H7 (cell line): Measurements from ENCODE around the gene HYCC2. TPM values are rescaled to one million over a fixed set of nuclear protein-coding genes. Genes with fewer than 3 reads are reported as not detected.
"Not testable (repeated sequence)": the region's sequence is repeated elsewhere in the genome, so short reads cannot be mapped to it uniquely, and the experiment has no call there.

ENCODE experiments used
- DNase-seq: peaks from one replicate; pipeline ENCODE4 v3.0.0; 2012
- H3K27me3 ChIP-seq: 2 replicates; pipeline ENCODE4 v1.6.0; 2011; ENCODE audit warnings: mild to moderate bottlenecking, low read length; ENCODE audit not compliant: control insufficient read depth, insufficient read depth
- H3K36me3 ChIP-seq: replicated peaks from 2 replicates; pipeline ENCODE4 v1.5.1; 2011; ENCODE audit warnings: low read length; ENCODE audit not compliant: control insufficient read depth, insufficient read depth
- H3K4me3 ChIP-seq: 2 replicates; pipeline ENCODE4 v1.5.1; 2011; ENCODE audit warnings: low read depth, mild to moderate bottlenecking, control low read depth, low read length, moderate library complexity; ENCODE audit not compliant: insufficient read depth
- total RNA-seq: library from RNA; depleted of rRNA; stranded (reverse); fragments of >200 nt; shearing (Covaris generic); gene quantifications from 2 replicates; pipeline ENCODE4 v1.2.3, GENCODE V29; 2014

The HYCC2 gene
- total RNA-seq, 1 experiment from 2014 or later, result 5.7 TPM

DNA sequence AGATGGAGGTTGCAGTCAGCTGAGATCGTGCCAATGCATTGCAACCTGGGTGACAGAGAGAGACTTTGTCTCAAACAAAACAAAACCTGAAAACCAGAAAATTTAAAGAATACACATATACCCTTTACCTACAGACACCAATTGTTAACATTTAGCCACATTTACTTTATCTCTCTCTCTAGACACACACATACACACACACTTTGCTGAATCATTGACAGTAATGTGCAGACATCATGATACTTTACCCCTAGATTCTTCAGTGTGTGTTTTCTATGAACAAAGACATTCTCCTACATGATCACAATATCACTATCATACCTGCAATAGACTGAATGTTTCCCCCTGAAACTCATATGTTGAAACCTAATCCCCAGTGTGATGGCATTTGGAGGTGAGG is 34.3 kb upstream of the HYCC2 start:
- H3K36me3 ChIP-seq, result no peaks in the 10 kb centered on the region
- no peak for DNase-seq
- no peaks in the 10 kb centered on the region for H3K27me3 ChIP-seq
- no peak overlapping the region for H3K4me3 ChIP-seq

GRCh38 chr2:201100497-201100896 is 29.0 kb upstream of the HYCC2 start:
- no peak overlapping the region for H3K4me3 ChIP-seq
- H3K27me3 ChIP-seq, result no peaks in the 10 kb centered on the region
- no peaks in the 10 kb centered on the region for H3K36me3 ChIP-seq
- no peak for DNase-seq

- no peaks in the 10 kb centered on the region for H3K27me3 ChIP-seq
- no peak overlapping the region for H3K4me3 ChIP-seq
- H3K36me3 ChIP-seq, result no peaks in the 10 kb centered on the region
- DNase-seq, result no peak
Observed at GRCh38 chr2:201093573-201093972, 22.1 kb upstream of the HYCC2 start.

DNA sequence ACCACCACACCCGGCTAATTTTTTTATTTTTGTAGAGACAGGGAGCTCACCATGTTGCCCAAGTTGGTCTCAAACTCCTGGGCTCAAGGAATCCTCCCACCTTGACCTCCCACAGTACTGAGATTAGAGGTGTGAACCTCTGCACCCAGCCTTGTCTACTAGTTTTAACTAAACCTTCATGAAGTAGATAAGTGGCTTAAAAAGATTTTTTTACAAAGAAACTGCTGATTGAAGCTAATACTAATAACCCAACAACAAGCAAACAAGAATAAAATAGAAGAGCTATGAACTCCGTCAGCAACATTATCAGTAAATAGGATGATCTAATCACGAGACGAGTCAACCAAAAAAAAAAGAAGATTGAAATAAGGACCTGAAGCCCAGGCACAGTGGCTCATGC is 19.1 kb upstream of the HYCC2 start:
- Histone ChIP-seq H3K27me3 (no peaks in the 10 kb centered on the region), H3K36me3 (no peaks in the 10 kb centered on the region), H3K4me3 (no peak overlapping the region)
- no peak for DNase-seq

DNA sequence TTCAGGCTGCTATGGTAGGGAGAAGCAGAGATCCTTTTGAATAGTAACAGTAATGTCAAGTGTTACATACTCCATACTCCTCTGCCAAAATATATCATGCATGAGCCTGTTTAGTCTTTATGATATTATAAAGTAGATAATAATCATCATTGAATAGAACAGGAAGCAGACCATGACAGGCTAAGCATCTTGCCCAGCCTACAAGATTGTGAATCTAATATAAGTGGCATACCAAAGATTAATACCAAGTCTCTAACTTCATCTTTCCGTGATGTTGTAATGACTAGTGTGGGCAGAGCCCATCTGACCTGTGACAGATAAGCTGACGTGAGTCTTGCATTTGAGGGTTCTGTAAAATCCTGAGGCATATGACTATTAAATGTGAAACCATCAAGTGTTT is 13.4 kb upstream of the HYCC2 start:
- no peak for DNase-seq
- Histone ChIP-seq H3K4me3 (no peak overlapping the region), H3K36me3 (no peaks in the 10 kb centered on the region; the same call in 1 of the 2 replicates), H3K27me3 (no peaks in the 10 kb centered on the region)

- DNase-seq, result no peak
- Histone ChIP-seq H3K4me3 (no peak overlapping the region), H3K36me3 (no peaks in the 10 kb centered on the region), H3K27me3 (no peaks in the 10 kb centered on the region)
Observed at GRCh38 chr2:201074996-201075395, 3.5 kb upstream of the HYCC2 start.

- H3K4me3 ChIP-seq, result no peak overlapping the region
- no peaks in the 10 kb centered on the region for H3K36me3 ChIP-seq
- H3K27me3 ChIP-seq, result no peaks in the 10 kb centered on the region
Observed at GRCh38 chr2:201073071-201073470, 1.6 kb upstream of the HYCC2 start.

GRCh38 chr2:201072201-201072530 is 695 bp upstream of the HYCC2 start:
- DNase-seq, result no peak
- Histone ChIP-seq H3K27me3 (no peaks in the 10 kb centered on the region), H3K4me3 (peak overlapping the region; percentile 60), H3K36me3 (no peaks in the 10 kb centered on the region)

More at GRCh38 chr2:201073071-201073470, 1.6 kb upstream of the HYCC2 start:
- DNase-seq, result no peak

GRCh38 chr2:201070948-201071478 is 458 bp downstream of the HYCC2 start:
- H3K4me3 ChIP-seq, result peak overlapping the region; percentile 60
- H3K36me3 ChIP-seq, result no peaks in the 10 kb centered on the region
- DNase-seq, result peak; percentile 13
- no peaks in the 10 kb centered on the region for H3K27me3 ChIP-seq

DNA sequence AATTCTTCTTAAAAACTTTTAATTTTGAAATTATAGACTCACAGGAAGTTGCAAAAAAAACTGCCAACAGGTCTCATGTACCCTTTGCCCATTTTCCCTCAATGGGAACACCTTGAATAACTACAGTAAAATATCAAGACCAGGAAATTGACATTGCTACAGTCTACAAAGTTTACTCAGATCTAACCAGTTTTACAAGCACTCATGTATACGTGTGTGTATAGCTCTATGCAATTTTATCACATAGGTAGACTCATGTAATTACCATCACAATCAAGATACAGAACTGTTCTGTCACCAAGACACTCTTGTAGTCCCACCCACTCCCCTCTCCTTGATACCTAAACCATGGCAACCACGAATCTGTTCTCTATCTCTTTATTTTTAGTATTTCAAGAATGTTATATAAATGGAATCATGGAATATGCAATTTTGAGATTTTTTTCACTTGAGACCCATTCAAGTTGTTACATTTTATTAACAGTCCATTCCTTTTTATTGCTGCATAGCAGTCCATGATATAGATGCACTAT is 6.6 kb downstream of the HYCC2 start:
- no peak for DNase-seq
- no peaks in the 10 kb centered on the region for H3K27me3 ChIP-seq
- H3K36me3 ChIP-seq, result no peaks in the 10 kb centered on the region
- no peak overlapping the region for H3K4me3 ChIP-seq

DNA sequence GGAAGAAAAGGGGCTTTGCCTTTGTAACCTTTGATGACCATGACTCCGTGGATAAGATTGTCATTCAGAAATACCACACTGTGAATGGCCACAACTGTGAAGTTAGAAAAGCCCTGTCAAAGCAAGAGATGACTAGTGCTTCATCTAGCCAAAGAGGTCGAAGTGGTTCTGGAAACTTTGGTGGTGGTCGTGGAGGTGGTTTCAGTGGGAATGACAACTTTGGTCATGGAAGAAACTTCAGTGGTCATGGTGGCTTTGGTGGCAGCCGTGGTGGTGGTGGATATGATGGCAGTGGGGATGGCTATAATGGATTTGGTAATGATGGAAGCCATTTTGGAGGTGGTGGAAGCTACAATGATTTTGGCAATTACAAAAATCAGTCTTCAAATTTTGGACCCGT is 8.0 kb downstream of the HYCC2 start:
- not testable (repeated sequence) for H3K36me3 ChIP-seq, DNase-seq, H3K27me3 ChIP-seq, H3K4me3 ChIP-seq

- no peak overlapping the region for H3K4me3 ChIP-seq
- DNase-seq, result no peak
- no peaks in the 10 kb centered on the region for H3K27me3 ChIP-seq
- H3K36me3 ChIP-seq, result no peaks in the 10 kb centered on the region
Observed at GRCh38 chr2:201059961-201060755, 11.3 kb downstream of the HYCC2 start.

GRCh38 chr2:201058914-201059313 is 12.6 kb downstream of the HYCC2 start:
- Histone ChIP-seq H3K36me3 (no peaks in the 10 kb centered on the region), H3K27me3 (no peaks in the 10 kb centered on the region), H3K4me3 (no peak overlapping the region)
- DNase-seq, result no peak

DNA sequence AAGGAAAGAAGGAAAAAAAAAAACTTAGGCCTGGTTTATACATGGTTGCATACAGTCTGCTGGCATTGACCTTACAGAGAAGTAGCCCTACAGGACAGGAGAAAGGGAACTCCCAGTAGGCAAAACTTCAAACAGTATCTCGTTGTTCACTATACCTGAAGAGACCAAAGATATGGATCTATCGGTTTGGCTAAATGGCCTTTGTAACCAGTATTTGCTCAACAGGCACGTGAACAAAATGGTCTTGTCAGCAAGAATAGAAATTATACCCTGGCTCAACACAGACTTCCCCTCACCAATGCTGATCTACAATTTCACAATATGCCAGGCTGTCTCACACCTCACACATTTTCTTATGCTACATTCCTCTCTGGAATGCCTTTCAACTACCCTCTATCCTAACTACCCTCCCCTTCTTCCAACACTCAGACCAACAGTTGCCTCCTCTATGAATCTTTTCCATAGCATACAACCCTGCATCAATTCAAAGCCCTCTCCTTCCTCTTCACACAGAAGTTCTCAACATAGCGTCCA is 13.7 kb downstream of the HYCC2 start:
- Histone ChIP-seq H3K36me3 (no peaks in the 10 kb centered on the region), H3K27me3 (no peaks in the 10 kb centered on the region), H3K4me3 (no peak overlapping the region)
- DNase-seq, result no peak

GRCh38 chr2:201057087-201057521 is 14.4 kb downstream of the HYCC2 start:
- no peak for DNase-seq
- H3K27me3 ChIP-seq, result no peaks in the 10 kb centered on the region
- no peak overlapping the region for H3K4me3 ChIP-seq
- H3K36me3 ChIP-seq, result no peaks in the 10 kb centered on the region
